AG04449 (cell line): ENCODE data around the gene ERBB4.

Source experiments
- CTCF ChIA-PET: fragments of 350-600 bp; formaldehyde crosslinking; extraction: SDS; loops from one replicate; lab custom pipeline; 2021; ENCODE audit warnings: antibody characterized with exemption; lab: Yijun Ruan, JAX
- POLR2A ChIA-PET: fragments of 400-600, 350-600 bp; formaldehyde crosslinking; extraction: SDS; loops from one replicate; lab custom pipeline; 2020; ENCODE audit warnings: antibody characterized with exemption, inconsistent platforms; lab: Yijun Ruan, JAX
- DNase-seq: peaks from one replicate; pipeline ENCODE4 v3.0.0-alpha.2; 2010; ENCODE audit warnings: low read depth, low spot score
- H3K4me3 ChIP-seq: 2 replicates; pipeline ENCODE4 v1.5.1; 2011; ENCODE audit warnings: low read depth, mild to moderate bottlenecking, control low read depth, low read length
- TF ChIP-seq, protein P1 (sequence below): IDR thresholded peaks from one replicate; pipeline ENCODE4 v1.5.1; 2011; ENCODE audit warnings: mild to moderate bottlenecking, moderate library complexity, low read length, control low read depth, inconsistent platforms; ENCODE audit not compliant: insufficient read depth; ENCODE audit errors: missing control alignments

The ERBB4 gene

DNA sequence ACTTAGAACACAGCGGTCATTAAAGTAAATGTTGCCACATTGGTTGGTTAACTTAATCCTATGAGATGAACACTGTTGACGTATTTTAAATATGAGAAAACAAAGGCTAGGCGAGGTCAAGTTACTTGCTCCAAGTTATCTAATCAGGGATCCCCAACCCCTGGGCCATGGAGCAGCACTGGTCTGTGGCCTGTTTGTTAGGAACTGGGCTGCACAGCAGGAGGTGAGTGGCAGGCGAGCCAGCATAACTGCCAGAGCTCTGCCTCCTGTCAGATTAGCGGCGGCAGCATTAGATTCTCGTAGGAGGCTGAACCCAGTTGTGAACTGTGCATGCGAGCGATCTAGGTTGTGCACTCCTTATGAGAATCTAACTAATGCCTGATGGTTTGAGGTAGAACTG is 1103.3 kb downstream of the ERBB4 start:
- no peak overlapping the region for H3K4me3 ChIP-seq
- no peak for DNase-seq
- CTCF ChIA-PET, result no interaction called here
- TF ChIP-seq, protein P1, sequence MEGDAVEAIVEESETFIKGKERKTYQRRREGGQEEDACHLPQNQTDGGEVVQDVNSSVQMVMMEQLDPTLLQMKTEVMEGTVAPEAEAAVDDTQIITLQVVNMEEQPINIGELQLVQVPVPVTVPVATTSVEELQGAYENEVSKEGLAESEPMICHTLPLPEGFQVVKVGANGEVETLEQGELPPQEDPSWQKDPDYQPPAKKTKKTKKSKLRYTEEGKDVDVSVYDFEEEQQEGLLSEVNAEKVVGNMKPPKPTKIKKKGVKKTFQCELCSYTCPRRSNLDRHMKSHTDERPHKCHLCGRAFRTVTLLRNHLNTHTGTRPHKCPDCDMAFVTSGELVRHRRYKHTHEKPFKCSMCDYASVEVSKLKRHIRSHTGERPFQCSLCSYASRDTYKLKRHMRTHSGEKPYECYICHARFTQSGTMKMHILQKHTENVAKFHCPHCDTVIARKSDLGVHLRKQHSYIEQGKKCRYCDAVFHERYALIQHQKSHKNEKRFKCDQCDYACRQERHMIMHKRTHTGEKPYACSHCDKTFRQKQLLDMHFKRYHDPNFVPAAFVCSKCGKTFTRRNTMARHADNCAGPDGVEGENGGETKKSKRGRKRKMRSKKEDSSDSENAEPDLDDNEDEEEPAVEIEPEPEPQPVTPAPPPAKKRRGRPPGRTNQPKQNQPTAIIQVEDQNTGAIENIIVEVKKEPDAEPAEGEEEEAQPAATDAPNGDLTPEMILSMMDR, result no peak
- POLR2A ChIA-PET, result no interaction called here

DNA sequence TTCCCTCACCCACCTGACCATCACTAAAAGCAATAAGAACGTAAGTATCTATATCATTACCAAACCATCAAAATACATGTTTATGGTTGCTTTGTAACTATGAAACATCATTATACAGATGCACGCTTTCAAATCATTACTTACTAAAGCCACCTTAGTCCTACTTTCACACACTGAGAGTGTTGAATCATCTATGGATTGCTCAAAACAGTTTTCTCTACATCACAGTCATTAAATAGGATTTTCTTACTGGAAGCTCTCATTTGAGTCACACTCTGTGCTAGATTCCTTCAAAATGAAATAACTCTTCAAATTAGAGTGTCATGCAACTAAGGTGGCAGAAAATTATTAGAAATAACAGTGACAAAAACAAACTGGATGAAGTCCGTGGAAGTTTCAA is 1103.8 kb downstream of the ERBB4 start:
- TF ChIP-seq, protein P1, result no peak
- CTCF ChIA-PET, result no interaction called here

DNA sequence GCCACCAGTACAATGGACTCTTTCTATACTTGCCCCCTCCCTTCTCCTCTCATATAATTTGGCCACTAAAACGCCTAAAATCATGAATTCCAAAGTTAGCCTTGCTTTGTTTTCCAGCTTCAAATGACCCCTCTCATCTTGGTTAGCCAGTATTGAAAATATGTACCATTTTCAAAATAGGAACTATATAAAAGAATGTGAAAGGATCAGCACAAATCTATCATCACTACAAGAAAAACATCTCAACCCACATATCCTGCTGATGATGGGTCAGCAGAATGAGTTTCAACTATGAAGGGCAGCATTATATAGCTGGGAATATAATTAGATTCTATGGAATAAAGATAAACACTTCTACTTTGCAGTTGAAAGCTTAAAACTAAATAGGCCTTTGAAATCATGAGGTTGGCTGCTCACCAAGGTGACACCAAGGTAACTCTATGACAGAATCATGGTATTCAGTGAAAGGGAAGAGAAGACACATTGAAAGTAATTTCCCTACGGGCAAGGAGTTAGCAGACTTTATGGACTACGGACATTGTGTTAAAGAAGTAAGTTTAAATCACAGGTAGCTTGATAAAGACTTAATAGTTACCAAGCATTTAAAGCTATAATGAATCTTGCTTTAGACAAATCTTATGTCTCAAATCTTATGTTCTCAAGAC is 1109.2 kb downstream of the ERBB4 start:
- ChIA-PET CTCF (no interaction called here), POLR2A (no interaction called here)

More for the DNA sequence above, 1103.8 kb downstream of the ERBB4 start:
- H3K4me3 ChIP-seq, result no peak overlapping the region
- no peak for DNase-seq
- POLR2A ChIA-PET, result no interaction called here

DNA sequence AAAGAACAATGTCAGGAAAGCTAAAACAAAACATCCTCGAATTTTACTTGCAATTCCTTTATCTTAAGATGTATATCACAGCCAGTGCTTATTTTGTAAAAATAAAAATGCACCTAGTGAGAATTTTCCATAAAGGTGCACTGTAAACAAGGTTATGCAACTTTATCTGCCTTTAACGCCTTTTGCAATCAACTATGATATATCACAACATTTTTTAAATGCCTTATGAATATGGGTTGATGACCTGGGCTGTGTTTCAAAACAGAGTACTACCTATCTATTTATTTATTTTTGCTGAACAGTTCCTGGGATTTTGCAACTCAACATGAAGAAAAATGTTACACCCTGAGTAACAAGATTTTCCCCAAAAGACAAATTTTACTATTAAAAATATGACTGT is 1112.4 kb downstream of the ERBB4 start:
- POLR2A ChIA-PET, result no interaction called here
- CTCF ChIA-PET, result no interaction called here
- TF ChIP-seq, protein P1, result no peak
- H3K4me3 ChIP-seq, result no peak overlapping the region
- DNase-seq, result no peak

More for the DNA sequence above, 1109.2 kb downstream of the ERBB4 start:
- DNase-seq, result no peak
- no peak overlapping the region for H3K4me3 ChIP-seq
- TF ChIP-seq, protein P1, result no peak

DNA sequence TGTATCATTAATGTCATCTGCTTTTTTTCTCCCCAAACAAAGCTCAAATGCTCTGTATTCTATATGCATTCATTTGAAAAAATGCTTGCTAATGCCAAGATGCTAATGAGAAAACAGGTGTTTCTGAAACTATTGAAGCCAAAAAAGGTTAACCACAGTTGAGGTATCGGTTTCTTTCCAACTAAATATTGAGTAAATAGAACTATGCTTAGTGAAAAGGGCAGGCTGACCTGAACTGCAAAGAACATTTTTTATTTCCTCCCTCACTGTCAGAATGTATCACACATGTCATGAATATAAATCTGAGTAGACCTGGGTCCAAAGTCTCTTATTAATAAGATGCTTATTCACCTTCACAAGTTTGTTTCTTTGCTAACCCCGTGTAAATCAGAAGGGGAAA is 1115.6 kb downstream of the ERBB4 start:
- H3K4me3 ChIP-seq, result no peak overlapping the region
- ChIA-PET POLR2A (no interaction called here), CTCF (no interaction called here)
- TF ChIP-seq, protein P1, result no peak
- no peak for DNase-seq

DNA sequence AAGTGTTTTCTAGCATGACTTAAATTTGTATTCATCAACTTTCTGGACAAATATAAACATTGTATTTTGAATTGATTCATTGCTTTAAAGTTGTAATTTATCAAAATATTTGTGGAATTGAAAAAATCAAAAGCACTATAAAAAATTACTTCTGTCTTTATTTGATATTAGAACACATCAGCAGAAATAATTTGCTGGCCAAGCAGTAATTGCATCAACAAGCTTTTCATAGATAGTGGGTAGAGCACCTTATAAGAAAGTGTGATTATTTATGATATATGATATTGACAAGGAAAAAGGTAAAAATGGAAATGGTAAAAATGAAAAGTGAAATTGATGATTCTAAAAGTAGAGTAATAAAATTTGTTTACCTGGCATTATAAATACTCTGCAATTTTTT is 1121.1 kb downstream of the ERBB4 start:
- ChIA-PET CTCF (no interaction called here), POLR2A (no interaction called here)
- TF ChIP-seq, protein P1, result no peak
- no peak overlapping the region for H3K4me3 ChIP-seq
- DNase-seq, result no peak
